RCC 7860 (cell line): ENCODE data around the gene C17orf107.
"Not testable (repeated sequence)": the region's sequence is repeated elsewhere in the genome, so short reads cannot be mapped to it uniquely, and the experiment has no call there.

ENCODE experiments used
- DNase-seq: peaks from one replicate; pipeline ENCODE4 v3.0.0-alpha.2; 2015; ENCODE audit warnings: low spot score
- FAIRE-seq: peaks from 2 replicates; lab custom pipeline; 2012; peaks lifted over from hg19 to GRCh38; lab: Jason Lieb, UNC

Gene C17orf107

GRCh38 chr17:4899341-4900230 is at the start of gene C17orf107:
Gene C17orf107 (plus strand): TSS chr17:4899536. CDS start chr17:4899763, 227 bp downstream.
- FAIRE-seq (no peak), DNase-seq (no peak)

GRCh38 chr17:4850246-4850645 is 49.1 kb upstream of the C17orf107 start:
- no peak for FAIRE-seq
- DNase-seq = no peak

DNA sequence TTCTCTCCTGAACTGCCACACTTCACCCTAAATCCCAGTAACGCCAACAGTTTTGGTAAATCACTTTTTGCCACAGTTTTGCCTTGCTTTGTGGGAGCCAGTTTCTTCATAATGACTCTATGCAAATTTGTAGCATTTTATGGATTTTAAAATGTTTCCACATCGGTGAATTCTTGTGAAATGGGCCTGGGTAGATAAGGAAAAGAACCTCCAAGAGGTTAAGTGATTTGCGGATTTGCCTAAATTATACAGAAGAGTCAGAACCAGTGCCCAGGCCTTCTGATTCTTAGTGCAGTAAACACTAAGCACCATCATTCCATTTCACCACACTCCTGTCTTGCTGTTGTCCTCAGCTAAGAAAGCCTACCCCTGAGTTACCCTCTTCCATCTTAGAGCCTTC is 48.3 kb upstream of the C17orf107 start:
- FAIRE-seq (no peak), DNase-seq (no peak)

DNA sequence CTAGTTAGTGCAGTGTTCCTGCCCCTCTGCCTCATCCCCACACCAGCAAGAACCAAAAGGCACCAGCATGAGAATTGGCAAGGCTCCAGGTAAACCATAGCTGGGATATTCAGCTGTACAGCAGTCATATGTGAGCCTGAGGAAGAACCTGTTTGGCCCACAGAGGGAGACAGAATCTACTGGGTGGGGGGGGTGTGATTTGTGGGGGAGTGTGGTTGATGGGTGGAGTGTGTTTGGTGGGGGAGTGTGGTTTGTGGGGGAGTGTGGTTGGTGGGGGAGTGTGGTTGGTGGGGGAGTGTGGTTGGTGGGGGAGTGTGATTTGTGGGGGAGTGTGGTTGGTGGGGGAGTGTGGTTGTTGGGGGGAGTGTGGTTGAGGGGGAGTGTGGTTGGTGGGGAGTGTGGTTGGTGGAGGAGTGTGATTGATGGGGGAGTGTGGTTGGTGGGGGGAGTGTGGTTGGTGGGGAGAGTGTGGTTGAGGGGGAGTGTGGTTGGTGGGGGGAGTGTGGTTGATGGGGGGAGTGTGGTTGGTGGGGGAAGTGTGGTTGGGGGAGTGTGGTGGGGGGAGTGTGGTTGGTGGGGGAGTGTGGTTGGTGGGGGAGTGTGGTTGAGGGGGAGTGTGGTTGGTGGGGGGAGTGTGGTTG is 46.6 kb upstream of the C17orf107 start:
- peak; percentile 23 for DNase-seq
- FAIRE-seq = no peak

DNA sequence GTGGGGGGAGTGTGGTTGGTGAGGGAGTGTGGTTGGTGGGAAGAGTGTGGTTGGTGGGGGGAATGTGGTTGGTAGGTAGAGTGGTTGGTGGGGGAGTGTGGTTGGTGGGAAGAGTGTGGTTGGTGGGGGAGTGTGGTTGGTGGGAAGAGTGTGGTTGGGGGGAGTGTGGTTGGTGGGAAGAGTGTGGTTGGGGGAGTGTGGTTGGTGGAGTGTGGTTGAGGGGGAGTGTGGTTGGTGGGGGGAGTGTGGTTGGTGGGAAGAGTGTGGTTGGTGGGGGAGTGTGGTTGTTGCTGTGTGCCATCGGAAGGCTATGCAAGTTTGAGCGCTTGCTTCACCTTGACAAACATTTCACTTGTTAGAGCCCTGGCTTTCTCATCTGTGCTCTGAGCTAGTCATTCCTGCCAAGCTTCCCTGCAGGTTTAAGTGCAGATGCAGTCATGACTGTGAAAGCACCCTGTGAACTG is 46.1 kb upstream of the C17orf107 start:
- no peak for FAIRE-seq
- DNase-seq = no peak

DNA sequence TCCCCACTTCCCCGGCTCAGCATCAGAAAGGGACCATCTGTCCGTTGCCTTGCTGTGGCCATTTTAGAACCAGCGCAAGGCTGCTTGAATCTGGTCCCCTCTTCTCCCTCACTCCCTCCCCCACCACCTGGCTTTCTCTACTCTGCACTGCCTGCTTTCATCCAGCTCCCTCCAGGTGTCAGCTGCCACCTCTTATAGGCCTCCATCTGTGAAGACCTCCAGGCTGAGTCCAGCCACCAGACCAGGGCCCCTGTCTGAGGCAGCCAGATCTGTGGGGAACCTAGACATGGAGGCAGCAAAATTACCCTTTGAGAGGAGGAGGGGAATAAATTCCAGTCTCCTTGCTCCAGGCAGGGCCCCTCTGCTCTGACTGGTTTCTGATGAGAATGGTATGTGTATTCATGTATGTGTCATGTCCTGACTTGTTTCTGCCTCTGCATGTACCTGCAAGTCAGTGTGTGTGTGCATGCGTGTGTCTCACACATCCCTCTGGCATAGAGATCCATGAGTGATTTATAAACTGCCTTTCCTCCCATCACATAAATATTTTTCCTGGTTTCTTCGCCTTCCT is 45.1 kb upstream of the C17orf107 start:
- FAIRE-seq (no peak), DNase-seq (no peak)

GRCh38 chr17:4856271-4856936 is 42.9 kb upstream of the C17orf107 start:
- DNase-seq = no peak
- no peak for FAIRE-seq

DNA sequence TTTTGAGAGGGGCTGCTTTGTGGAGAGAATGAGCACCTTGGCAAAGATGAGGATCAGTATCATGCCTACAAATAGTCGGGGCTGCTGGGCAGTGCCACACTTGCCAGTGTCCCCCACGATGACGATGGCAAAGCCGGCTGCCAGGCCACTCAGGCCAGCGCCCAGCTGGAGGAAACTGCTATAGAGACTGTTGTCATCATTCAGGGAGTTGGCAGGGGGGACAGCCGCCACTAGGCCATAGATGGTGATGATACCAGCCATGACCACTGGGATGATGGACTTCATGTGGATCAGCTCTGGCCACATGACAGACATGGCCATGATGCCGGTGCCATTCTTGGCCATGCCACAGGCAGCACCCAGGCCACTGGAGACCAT is 42.4 kb upstream of the C17orf107 start:
- no peak for FAIRE-seq
- no peak for DNase-seq

GRCh38 chr17:4857347-4857746 is 42.0 kb upstream of the C17orf107 start:
- not testable (repeated sequence) for DNase-seq, FAIRE-seq

DNA sequence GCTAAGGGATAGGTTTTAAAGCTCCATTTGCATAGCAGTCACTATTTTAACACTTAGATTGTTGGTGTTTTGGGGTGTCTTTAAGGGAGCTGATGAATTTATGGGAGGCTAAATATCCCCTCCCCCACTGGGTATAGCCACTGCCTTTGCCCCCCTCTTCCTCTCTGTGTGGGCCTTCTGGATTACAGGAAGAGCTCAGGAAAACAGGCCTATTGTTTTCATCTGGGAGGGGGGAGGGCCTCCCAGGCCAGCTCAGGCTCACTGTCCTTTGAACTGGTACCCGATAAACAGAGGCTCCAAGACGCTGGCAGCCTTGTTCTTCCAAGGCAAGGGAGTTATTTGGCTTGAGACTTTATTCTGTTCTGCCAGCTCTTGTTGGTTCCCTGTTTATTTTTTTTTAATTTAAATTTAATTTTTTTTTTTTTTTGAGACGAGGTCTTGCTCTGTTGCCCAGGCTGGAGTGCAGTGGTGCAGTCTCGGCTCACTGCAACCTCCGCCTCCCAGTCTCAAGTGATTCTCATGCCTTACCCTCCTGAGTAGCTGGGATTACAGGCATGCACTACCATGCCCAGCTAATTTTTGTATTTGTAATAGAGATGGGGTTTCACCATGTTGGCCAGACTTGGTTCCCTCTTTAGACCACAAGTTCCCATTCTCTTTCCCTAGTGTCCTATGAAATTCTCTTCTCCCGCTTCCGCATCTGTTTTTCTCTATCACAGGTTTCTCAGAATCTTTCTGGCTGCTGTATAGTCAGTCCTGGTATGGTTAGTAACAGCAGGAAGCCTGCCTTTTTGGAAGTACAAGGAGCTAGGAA is 41.1 kb upstream of the C17orf107 start:
- DNase-seq (no peak), FAIRE-seq (no peak)

GRCh38 chr17:4858882-4859260 is 40.5 kb upstream of the C17orf107 start:
- DNase-seq = peak; percentile 24

GRCh38 chr17:4859816-4860625 is 39.3 kb upstream of the C17orf107 start:
- no peak for DNase-seq
- FAIRE-seq = no peak

More at GRCh38 chr17:4858882-4859260, 40.5 kb upstream of the C17orf107 start:
- FAIRE-seq = no peak

DNA sequence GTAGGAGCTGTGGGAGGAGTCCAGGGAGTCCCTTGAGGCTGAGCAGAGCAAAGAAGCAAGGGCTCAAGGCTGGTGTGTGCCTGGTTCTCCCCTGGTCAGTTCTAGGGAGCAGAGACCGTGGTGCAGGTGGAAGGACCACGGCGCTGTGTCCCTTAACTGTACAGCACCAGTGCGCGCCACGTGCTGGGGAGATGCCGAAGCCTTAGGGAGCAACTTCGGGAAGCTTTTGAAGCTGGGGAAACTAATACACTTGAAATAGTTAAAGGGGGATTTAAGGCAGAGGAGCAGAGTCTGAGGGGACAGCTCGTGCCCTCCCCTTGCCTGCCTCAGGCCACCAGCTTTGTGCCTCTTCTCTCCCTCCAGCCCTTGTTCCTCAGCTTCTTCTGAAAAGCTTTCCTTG is 38.7 kb upstream of the C17orf107 start:
- DNase-seq = no peak
- FAIRE-seq = no peak

DNA sequence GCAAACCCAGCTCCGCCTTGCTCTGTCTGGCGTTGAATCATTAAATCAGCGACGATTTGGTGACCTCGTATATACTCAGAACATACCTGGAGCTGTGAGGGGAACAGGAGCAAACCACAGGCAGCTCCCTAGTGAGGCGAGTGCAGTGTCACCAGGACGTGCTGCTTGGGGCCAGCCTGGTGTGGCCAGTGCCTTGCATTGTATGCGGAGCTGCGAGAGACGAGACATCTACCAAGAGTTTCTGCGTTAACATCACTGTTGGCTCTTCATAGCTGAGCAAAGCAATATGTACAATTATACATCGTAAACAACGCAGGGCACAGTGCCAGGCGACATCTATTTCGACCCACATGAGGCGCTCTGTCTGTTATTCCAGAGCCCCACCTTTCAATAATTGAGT is 38.3 kb upstream of the C17orf107 start:
- FAIRE-seq = no peak
- DNase-seq = no peak

GRCh38 chr17:4862720-4863119 is 36.6 kb upstream of the C17orf107 start:
- DNase-seq = no peak
- no peak for FAIRE-seq

DNA sequence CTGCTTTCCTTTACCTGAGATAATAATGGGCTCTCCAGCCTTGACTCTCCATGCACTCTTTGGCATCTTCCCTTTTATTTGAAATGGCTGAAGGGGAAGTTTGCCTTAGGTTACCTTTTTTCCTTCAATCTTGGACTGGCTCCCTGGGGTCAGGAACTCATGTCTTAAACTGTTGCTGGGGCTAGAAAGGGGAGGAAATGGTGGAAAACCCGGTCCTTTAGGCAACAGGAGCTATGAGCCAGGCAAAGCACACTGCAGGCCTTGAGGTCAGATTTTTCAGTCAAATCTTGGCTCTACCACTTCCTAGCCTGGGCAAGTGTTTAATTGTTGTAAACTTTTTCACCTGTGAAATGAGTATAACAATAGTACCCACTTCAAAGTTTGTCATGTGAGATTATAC is 36.0 kb upstream of the C17orf107 start:
- DNase-seq = no peak
- no peak for FAIRE-seq

DNA sequence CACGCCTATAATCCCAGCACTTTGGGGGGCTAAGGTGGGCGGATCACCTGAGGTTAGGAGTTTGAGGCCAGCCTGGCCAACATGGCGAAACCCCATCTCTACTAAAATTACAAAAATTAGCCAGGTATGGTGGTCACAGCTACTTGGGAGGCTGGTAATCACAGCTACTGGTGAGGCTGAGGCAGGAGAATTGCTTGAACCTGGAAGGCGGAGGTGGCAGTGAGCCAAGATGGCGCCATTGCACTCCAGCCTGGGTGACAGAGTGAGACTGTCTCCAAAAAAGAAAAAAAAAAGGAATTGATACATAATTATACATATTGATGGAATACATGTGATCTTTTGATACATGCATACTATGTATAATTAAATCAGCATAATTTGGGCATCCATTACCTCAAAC is 31.8 kb upstream of the C17orf107 start:
- DNase-seq, FAIRE-seq: not testable (repeated sequence)

DNA sequence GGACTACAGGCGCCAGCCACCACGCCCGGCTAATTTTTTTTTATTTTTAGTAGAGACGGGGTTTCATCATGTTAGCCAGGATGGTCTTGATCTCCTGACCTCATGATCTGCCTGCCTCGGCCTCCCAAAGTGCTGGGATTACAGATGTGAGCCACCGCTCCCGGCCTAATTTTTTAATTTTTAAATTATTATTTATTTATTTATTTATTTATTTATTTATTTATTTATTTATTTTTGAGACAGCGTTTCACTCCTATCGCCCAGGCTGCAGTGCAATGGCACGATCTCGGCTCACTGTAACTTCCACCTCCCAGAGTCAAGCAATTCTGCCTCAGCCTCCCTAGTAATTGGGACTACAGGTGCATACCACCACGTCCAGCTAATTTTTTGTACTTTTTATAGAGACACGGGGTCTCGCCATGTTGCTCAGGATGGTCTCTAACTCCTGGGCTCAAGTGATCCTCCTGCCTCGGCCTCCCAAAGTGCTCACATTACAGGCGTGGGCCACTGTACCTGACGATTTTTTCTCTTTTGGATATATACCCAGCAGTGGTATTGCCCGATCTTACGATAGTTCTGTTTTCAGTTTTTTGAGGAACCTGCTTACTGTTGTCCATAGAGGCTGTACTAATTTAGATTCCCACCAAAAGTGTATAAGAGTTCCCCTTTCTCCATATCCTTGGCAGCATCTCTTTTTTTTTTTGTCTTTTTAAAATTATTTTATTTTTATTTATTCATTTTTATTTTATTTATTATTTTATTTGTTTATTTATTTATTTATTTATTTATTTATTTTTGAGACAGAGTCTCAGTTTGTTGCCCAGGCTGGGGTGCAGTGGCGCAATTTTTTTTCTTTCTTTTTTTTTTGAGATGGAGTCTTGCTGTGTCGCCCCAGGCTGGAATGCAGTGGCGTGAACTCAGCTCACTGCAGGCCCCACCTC is 30.0 kb upstream of the C17orf107 start:
- DNase-seq = not testable (repeated sequence)

More for the DNA sequence above, 30.0 kb upstream of the C17orf107 start:
- not testable (repeated sequence) for FAIRE-seq
